Activated CD8-positive, alpha-beta memory T cell treated with anti-CD3 and anti-CD28 coated beads for 48 hours (primary cell): ENCODE results near the gene FAM131B.
"Not testable (repeated sequence)": the region's sequence is repeated elsewhere in the genome, so short reads cannot be mapped to it uniquely, and the experiment has no call there.

ENCODE experiments used
- DNase-seq, 3 experiments: peaks; one replicate each; pipeline ENCODE4 v3.0.0-alpha.2; 2020; ENCODE audit warnings: low read depth in 2 of 3, low spot score in 2 of 3

The FAM131B gene

DNA sequence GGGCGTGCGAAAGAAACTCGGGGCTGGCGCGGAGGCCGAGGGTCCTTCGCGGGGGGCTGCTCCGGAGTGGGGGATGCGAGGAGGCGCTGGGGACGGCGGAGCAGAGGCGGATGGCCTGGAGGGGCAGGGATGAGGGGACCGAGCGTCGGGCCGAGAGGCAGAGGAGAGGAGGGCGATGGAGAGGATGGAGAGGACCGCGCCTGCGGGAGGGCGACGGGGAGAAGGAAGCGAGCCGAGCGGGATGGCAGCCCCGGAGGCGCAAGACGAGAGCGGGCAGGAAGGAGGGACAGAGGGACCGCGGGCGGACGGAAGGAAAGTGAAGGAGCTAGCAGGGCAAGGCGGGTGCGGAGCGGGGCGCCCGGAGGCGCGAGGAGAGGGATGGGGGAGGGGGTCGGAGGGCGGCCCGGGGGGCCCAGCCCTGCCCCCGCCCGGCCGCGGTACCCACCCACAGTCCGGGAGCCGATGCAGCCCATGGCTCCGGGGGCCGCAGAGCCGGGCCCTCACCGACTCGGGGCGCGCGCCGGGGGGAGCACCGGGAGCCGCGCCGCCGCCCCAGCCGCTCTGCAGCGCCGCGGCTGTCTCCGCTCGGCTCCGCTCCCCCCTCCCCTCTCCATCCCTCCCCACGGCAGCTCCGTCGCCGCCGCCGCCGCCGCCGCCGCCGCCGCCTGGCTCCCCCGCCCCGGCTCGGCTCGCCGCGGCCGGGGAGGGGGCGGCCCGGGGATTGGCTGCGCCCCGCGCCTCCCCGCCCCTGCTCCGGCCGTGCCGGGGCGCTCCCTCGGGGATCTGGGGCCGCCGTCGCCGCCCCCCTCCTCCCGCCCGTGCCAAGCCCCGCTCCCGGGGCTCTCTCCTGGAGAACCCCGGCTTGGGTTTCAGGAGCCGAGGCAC, at the start of gene FAM131B:
FAM131B (minus strand) TSS at position 583 of the 885 bp plus-strand sequence; CDS start at position 473, 110 bp downstream.
- no peak for DNase-seq

DNA sequence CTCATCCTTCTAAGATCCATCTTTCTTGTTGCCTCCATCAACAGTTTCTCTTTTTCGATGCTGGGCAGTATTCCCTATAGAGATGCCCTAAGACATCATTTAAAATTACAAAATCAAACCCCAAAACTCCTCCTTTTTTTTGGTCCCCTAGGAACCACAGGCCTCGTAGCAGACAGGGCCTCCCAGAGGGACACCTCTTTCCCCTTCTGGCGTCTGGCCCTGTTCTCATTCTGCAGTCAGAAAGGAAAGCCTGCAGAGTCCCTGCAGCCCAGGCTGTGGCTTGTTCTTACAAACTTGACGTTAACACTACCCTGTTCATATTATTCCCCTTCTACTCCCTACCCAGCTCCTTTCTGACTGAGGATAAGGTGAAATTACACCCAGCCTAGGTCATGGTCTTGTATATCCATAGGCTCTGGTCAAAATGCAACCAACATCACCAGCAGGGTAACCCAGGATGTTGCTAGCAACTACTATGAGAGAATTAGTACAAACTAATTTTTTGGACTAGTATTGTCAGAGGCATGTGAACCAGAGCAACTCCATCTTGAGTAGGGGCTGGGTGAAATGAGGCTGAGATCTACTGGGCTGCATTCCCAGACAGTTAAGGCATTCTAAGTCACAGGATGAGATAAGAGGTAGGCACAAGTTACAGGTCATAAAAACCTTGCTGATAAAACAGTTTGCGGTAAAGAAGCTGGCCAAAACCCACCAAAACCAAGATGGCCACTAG, 49.6 kb upstream of the FAM131B start:
- DNase-seq: no peak

DNA sequence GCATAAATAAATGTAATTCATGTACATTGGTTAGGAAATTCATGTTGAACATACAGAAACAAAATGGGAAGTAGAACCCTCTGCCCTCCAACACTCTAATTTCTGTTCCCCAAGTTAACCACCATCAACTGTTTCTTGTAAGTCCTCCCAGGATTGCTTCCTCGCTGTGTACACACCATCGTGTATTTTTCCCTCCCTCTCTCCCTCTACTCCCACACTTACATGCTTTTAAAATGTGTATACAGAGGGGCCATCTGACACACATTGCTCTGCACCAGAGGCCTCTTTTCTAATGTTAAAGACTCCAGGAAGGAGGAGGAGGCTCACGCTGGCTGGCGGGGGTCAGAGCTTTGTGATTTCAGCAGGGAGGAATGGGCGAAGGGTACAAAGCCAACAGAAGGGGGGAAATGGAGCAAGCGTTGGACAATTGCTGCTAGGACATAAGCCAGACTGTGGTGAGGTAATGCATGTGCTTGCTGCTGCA, 48.0 kb upstream of the FAM131B start:
- no peak for DNase-seq

DNA sequence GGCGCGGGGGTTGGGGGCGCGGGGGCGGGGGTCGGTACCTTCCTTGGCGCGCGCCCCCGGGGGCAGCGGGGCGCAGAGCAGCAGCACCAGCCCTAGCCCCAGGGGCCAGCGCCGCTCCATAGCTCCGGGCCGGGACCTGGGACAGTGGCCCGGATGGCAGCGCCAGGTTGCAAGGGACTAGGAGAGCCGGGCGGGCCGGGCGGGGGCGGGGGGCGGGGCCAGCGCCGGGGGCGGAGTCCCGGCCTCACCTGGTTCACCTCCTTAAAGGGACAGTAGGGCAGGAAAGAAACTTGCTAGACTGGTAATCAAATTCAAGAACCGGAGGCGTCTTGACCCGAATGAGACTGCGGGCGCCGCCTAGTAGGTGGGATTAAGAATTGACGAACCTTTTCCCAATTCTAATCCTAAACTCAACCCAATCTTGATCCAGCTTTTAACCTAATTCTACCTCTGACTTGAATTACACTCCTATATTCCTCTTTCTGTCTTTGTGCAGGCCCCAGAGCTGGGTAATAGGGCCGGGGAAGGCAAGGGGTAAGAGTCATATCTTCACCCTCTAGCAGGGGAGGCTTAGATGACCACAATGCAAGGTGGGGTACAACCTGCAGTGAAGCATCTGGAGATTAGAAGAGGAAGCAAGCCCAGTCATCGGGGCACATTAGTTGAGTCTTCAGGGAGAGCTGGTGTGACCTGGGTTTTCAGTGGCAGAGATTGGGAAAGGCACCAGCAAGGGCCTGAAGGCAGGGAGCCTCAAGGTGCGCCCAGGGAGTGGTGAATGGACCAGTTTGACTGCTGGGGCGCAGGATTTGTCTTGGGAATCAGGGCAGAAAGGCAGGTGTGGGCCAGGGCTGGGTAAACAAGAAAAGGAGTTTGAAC, 46.4 kb upstream of the FAM131B start, which contains the start of gene EPHA1:
EPHA1 (minus strand) TSS at position 171 of the 876 bp plus-strand sequence; CDS start at position 120, 51 bp downstream.
- no peak for DNase-seq

DNA sequence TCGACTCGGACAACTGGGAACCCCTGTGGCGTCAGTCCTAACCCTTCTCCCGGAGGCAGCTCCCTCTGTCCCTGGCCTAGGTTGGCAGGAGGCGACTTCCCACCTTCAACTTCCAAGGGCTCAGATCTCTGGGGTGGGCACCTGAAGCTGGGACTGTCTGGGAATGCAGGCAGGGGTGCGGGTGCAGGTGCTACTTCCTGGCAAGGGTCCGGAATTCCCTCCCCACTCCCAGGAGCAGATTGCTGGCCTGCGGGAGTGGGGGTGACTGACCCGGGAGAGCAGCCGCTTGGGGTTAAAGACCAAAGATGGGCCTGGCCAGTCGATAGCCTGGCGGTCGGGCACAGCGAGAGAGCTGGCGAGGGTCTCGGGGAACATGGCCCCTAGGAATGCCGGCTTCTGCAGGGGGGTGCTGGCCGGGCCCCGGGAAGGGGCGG, 45.8 kb upstream of the FAM131B start:
- no peak for DNase-seq

DNA sequence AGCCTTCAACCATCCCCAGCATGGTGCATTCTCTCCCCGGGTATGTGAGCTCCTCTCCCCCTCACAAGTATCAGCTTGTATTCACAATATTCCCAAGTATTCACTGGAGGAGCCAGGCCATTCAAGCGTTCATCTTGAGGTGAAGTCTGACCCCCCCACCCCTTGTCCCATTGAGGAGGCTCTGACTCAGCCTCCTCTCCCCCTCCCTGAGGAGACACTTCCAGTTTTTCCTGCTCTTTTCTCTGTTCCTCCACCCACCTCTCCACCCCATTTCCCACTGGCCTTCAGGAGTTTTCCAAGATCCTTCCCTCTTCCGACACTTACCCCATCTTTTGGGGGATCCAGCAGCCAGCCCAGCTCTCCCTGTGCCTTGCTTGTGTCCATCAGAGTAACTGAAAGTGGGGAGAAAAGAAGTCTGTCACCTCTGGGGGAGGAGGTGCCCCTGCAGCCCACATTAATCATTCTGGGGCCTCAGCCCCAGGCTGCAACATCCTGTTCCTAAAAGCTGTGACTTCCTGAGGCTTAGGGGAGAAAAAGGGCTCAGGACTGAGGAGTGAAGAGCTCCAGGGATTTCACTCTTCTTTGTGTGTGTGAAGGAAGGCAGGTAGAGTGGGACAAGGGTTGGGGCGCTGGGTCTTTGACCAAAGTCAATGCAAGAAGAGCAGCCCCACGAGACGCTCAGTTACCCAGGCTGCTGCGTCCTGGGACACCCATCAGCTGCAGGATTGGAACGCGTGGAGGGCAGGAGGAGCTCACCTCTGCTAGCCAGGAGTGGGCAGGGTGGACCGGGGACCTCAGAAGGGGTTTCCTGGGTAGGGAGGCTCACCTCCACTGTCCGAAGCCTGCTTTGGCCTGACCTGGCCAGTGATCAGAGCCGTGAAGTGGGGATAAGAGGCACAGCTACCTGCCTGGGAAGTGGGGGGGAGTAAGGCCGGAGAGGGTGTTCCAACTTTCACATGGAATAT, 45.1 kb upstream of the FAM131B start:
- no peak for DNase-seq

DNA sequence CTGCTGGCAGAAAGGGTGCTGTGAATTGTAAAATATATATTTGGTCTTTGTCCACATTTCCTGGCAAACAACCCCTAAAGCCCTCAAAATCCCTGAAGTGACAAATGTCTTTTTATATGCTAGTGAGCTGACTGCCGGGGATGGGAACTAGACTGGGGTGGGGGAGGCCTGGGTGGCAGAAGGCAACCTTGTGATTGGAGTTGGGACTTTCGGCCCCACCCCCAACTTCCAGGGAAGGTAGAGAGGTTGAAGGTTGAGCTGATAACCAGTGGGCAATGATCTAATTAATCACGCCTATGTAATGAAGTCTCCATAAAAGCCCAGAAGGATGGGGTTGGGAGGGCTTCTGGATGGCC, 43.5 kb upstream of the FAM131B start:
- DNase-seq: no peak

DNA sequence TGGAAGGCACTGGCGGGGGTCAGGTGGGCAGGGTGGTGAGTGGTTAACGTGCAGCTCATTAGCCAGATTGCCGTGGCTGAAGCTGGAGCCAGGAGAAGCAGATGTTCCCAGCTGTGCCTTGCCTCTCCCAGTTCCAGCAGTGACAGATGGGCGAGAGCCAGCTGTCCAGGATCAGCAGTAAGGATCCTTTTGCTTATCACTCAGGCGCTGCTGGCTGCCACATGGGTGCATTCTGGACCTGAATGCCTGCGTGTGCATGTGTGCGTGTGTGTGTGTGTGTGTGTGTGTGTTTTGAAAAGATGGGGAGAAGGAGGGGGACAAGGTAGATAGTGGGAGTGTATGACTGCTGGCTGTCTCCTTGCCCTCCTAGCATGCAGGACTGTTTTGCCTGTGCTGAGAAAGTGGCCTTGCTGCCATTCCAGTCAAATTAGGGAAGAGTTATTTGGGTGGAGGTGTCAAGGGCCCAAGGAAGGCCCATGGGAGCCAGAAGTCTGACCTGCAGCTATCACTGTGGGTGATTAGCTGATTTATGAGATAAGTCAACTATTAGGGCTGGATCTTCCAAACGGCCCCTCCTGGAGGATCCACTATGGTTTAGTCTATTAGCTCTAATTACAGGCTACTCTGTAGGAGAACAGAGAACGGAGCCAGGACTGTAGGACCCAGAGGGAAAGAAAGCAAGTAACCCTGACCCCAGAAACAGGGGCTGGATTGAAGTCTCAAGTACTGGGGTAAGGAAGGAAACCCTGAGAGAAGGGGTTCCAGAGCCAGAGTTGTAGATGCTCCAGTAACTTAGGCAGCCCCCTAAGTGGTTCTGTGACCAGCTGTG, 42.9 kb upstream of the FAM131B start:
- DNase-seq: no peak

DNA sequence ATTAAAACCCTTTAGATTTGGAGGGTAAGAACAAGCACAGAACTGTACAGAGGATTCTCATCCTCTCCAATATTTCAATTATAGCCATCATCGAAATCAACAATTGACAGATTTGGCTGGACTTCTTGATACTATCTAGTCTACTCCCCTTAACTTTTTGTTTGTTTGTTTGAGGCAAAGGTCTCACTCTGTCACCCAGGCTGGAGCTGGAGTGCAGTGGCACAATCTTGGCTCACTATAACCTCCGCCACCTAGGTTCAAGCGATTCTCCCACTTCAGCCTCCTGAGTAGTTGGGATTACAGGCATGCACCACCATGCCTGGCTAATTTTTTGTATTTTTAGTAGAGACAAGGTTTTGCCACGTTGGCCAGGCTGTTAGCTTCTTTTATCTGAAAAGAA, 39.7 kb upstream of the FAM131B start:
- not testable (repeated sequence) for DNase-seq

DNA sequence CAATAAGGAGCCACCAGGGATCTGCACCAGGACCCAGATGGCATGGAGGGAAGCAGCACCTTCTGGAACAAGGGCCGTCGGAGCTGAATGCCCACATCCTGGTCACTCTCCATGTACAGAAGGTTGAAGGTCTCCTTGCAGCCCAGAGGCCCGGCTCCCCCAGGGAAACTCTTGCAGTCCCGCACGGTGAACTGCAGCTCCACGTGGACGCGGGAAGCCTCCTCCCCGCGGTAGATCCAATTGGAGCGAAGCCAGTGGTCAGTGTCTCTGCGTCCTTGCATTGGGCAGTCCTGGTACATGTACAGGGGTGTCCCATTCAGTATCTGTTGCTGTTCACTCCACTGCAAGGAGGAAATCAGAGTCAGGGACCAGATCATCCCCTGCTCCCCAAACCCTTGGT, 38.8 kb upstream of the FAM131B start:
- no peak for DNase-seq

DNA sequence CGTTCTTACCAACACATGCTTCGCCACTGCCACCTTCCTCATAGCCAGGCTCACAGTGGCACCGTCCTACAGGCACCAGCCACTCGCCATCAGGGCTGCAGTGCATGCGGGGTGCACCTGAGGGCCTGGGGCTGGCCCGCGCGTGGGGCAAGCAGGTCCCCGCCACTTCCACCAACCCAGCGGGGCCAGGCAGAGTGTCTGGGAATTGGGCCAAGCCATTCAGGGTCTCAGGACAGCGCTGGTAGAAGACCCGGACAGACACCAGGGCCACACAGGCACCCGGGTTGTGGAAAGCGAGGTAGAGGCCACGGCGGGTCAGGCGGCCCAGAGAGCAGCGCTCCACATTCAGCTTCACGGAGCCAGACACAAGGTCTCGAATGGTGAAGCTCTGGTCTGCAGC, 37.1 kb upstream of the FAM131B start:
- no peak for DNase-seq

DNA sequence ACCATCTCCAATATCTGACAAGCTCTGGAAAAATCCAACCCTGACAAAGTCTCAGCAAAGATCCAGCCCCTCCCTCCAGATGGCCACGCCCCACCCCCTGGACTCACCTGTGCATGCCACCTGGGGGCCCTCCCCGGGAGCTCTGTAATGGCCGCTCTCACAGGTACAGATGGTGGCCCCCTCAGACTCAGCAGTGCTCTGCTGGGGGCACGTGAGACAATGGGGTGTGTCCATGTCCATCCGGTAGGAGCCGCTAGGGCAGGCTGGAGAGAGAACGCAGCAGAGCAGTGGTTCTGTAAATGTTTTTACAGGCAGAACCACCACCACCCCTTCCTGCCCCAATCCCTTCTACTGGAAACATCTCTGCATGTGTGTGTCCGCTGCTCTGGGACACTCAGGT, 36.6 kb upstream of the FAM131B start:
- no peak for DNase-seq

DNA sequence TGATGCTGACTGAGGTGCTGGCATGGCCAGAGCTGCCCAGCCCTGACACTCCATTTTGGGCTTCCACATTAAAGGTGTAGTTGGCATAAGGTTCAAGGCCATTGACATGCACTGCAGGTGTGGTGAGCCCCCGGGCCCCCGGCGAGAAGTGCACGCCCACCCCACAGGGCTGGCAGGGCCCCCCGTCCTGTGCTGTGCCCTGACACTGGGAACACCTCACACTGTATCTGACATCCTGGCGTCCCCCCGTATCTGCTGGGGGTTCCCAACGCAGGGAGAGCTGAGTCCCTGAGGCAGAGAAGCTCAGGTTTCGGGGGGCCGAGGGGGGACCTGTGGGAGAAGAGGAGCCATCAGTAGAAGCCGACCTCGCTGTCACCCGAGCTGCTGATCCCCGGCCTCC, 36.1 kb upstream of the FAM131B start:
- no peak for DNase-seq

DNA sequence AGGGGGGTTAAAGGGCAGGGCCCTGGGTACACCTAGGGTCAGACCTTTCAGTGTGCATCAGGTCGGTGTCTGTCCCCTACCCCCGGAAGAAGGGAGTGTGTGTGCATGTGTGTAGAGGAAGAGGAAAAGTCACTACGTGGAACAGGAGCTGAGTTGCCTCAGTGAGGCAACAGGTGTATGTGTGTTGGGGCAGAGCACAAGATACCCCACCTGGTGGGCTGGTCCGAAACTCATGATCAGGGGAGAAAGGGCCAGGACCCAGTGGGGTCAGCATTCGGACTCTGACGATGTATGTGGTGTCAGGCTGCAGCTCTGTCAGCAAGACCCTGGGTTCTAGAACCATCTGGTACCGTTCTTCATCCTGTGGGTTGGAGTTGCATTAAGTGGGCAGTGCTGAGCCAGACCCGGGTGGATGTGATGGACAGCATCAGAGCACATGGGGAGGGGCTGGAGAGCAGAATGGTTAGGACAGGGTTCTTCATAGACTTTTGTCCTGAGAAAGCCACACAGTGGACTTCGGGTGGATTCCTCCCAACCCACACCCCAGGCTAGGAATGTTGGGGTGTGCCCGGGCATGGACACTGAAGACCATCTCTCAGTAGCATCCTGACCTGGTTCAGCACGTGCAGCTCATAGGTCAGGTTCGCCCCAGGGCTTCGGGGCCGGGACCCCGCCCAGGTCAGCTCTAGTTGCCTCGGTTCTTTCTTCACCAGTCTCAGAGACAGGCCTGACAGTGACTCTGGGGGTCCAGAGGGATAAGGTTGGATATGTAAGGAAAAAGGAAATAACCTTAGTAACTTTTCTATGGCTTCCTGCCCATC, 35.4 kb upstream of the FAM131B start:
- DNase-seq: no peak

DNA sequence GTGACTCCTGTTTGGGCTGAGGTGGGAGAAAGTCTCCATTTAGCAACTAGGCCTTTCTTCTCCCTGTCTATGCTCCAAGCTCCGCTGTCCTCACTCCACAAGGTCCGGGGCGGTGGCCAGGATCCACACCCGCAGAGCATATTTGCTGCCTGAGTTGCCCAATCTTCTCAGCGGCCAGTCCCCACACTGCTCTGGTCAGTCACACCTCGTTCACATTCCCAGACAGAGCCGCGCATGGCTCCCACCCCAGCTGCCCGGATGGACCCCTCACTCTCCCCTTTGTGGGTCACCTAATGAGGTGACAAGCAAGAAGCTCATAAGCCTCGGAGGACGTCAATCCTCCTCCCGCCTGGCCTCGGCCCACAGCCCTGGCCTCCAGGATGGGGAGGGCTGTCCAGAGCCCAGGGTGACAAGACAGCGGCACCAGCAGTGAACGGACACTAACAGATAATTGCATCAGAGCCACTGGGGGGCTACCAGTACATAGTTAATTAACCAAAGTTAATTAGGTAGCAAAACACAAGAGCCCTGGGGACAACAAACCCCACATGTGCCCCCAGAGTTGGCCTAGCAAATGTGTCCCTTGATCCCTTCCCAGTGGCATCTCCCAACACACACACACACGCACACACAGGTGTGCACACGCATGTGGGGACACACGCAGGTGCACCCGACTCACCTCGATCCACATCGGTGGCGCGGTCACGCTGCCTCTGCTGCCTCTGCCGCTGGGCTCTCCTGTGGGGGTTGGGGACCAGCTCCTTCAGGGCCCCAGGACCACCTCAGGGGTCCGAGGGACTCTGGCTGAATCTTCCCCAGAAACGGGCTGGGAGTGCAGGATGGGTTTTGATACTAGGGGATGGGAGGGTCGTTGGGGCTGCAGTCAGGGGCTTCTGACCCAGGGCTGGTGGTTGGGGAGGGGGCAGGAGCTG, 34.4 kb upstream of the FAM131B start:
- no peak for DNase-seq

DNA sequence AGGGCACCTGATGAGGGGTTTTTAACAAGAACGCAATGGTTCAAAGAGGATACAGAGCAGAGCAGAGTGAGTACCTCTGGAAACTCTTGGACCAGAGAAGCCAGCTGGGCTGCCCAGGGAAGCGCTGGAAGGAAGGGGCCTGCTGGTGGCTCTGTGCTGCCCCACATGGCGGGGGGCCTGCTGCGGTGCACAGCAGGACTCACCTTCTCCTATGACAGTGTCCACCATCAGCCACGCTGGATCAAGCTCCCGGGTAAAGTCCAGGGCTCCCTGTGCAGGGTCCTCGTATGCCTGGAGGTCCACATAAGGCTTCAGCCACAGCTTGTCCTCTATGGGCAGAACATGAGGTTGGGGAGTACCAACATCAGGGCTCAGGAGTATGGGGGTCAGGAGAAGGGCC, 33.7 kb upstream of the FAM131B start:
- DNase-seq: no peak
